ENCODE results near the gene E2F7.

GRCh38 chr12:77047341-77048109, 17.8 kb downstream of the E2F7 start:
- TF ChIP-seq CTCF (IDR thresholded peaks at IDR 0.05; ENCODE audit: insufficient read depth, low read depth, low read length) (peak; percentile 16), EZH2 (IDR thresholded peaks at IDR 0.05; ENCODE audit: insufficient read depth, low read length) (no peak)
